Spleen (tissue), 11 donors: ENCODE data around the gene MMP17. TPM values are rescaled to one million over a fixed set of nuclear protein-coding genes. Genes with fewer than 3 reads are reported as not detected.
A peak's percentile ranks its signal among the peaks of the same experiment; 100 is the strongest.

Experiments used
- DNase-seq: peaks from one replicate; pipeline ENCODE4 v3.0.0-alpha.2; 2020
- H3K27ac ChIP-seq, 8 donors: fragments of 200-600 bp; sonication (generic) in 7 of 8; 1 replicate in 4 of 8; 2 replicates in 4 of 8; pipeline versions ENCODE4 v1.5.0 to v1.8.0; 2016 to 2021; ENCODE audit warnings: inconsistent platforms in 4 of 8, mild to moderate bottlenecking in 4 of 8, moderate library complexity in 1 of 8
- H3K27me3 ChIP-seq, 7 donors: fragments of 200-600 bp; sonication (generic) in 6 of 7; replicated peaks in 1 of 7; 1 replicate in 4 of 7; 2 replicates in 3 of 7; pipeline versions ENCODE4 v1.5.0 to v1.8.0; 2016 to 2021; ENCODE audit warnings: inconsistent platforms in 3 of 7, mild to moderate bottlenecking in 1 of 7
- H3K36me3 ChIP-seq, 6 donors: fragments of 200-600 bp; sonication (generic) in 5 of 6; 1 replicate in 4 of 6; 2 replicates in 2 of 6; pipeline versions ENCODE4 v1.5.0 to v1.8.0; 2016 to 2021; ENCODE audit warnings: inconsistent platforms in 2 of 6
- H3K4me1 ChIP-seq, 6 donors: fragments of 200-600 bp; sonication (generic) in 5 of 6; 1 replicate in 3 of 6; 2 replicates in 3 of 6; pipeline versions ENCODE4 v1.5.0 to v1.8.0; 2016 to 2021; ENCODE audit warnings: inconsistent platforms in 3 of 6
- H3K4me3 ChIP-seq, 8 donors: fragments of 200-600 bp; sonication (generic) in 7 of 8; 1 replicate in 4 of 8; 2 replicates in 4 of 8; pipeline versions ENCODE4 v1.5.0 to v1.8.0; 2016 to 2021; ENCODE audit warnings: inconsistent platforms in 4 of 8, mild to moderate bottlenecking in 4 of 8, moderate library complexity in 2 of 8
- H3K9me3 ChIP-seq, 8 donors: fragments of 200-600 bp; sonication (generic) in 7 of 8; 1 replicate in 4 of 8; 2 replicates in 4 of 8; pipeline versions ENCODE4 v1.5.0 to v1.8.0; 2016 to 2021; ENCODE audit warnings: inconsistent platforms in 4 of 8
- POLR2A ChIP-seq, 3 donors: fragments of 450-650 bp; IDR thresholded peaks; one replicate each; pipeline ENCODE4 v1.5.1; 2017; ENCODE audit warnings: antibody characterized with exemption in 3 of 3, mild to moderate bottlenecking in 1 of 3
- POLR2AphosphoS5 ChIP-seq, 3 donors: sonication (generic); formaldehyde crosslinking; IDR thresholded peaks; one replicate each; pipeline ENCODE4 v1.5.1; 2017; ENCODE audit warnings: antibody characterized with exemption in 3 of 3
- WGBS, 5 donors: extraction: QIAGEN DNeasy Blood & Tissue Kit in 3 of 5; methylation state at CpG; one replicate each; pipeline versions ENCODE4 v1.1.5 to v1.1.7; 2013 to 2018; 5-methylcytosine and 5-hydroxymethylcytosine counted together
- intact Hi-C: fragments of 100-400 bp; cut with DNase I; formaldehyde crosslinking; loops from one replicate; pipeline ENCODE4 v1.15.0; 2023; ENCODE audit warnings: low total_unique reads
- polyA plus RNA-seq, 3 donors: library from polyadenylated mRNA; stranded (reverse); fragments of 200-250 nt; gene quantifications; one replicate each; pipeline ENCODE4 v1.2.1, GENCODE V29; 2013
- total RNA-seq, 7 donors: library from RNA; depleted of rRNA in 3 of 7; stranded (reverse); fragments of >200 nt in 3 of 7; fragmentation: NEBNext Ultra II Directional in 4 of 7; extraction: Animal tissue kit (Norgen Biotek cat#: 25700) in 4 of 7; gene quantifications; one replicate each; pipeline versions ENCODE4 v1.1.0 to v1.2.1, GENCODE V29; 2016 to 2021
- TF ChIP-seq, protein P1 (sequence below), 11 experiments: fragments of 200-600 bp in 7 of 11; fragments of 450-650 bp in 4 of 11; sonication (generic) in 4 of 11; IDR thresholded peaks in 8 of 11; conservative IDR thresholded peaks in 3 of 11; 1 replicate in 7 of 11; 2 replicates in 4 of 11; pipeline versions ENCODE4 v1.4.0 to v1.8.0; 2016 to 2021; ENCODE audit warnings: antibody characterized with exemption in 11 of 11, inconsistent platforms in 4 of 11, mild to moderate bottlenecking in 1 of 11
- donor health status: healthy with polysubstance abuse.
- donor health status: DM: no; HTN: no; CAD: no; lungs with moderate emphysema.
- donor health status: DM: no; HTN: no; CAD: no.
- donor health status: Bipolar disorder and iron deficiency.
- donor health status: healthy.
- donor health status: DM: no; HTN: no; CAD: no.
- donor health status: DM: yes; HTN: yes; CAD: no.

The MMP17 gene
- total and polyA plus RNA-seq, 10 donors: 1.4 to 8.4 (median 3.5) TPM

DNA sequence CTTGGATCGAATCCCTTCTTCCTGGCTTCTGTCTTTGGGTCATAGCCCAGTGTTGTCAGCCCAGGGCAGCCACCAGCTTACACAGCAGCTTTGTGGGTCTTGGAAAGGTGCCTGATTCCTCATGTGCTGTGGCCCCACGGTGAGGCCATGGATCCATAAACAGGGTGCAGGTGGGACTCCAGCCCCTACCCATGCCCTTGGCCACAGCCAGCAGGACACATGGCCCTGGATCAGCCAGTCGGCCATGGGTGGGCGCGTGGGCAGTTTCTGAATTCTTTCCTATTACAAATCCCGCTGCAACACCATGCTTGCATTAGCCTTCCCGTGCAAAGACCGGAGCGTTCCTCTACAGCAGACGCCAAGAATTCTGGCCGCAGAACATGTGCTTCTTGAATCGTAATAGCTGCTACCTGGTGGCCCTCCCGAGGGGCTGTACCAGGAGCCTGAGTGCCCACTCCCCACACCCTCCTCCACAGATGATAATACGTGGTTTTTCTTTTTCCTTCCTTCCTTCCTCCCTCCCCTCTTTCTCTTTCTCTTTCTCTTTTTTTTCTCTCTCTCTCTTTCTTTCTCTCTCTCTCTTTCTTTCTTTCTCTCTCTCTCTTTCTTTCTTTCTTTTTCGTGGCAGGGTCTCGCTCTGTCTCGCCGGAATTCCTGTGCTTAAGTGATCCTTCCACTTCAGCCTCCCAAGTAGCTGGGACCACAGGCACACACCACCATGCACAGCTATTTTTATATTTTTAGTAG, 2.9 kb upstream of the MMP17 start:
- intact Hi-C loops: no loop called here
- H3K27ac ChIP-seq: no peak overlapping the region
- TF ChIP-seq, protein P1, sequence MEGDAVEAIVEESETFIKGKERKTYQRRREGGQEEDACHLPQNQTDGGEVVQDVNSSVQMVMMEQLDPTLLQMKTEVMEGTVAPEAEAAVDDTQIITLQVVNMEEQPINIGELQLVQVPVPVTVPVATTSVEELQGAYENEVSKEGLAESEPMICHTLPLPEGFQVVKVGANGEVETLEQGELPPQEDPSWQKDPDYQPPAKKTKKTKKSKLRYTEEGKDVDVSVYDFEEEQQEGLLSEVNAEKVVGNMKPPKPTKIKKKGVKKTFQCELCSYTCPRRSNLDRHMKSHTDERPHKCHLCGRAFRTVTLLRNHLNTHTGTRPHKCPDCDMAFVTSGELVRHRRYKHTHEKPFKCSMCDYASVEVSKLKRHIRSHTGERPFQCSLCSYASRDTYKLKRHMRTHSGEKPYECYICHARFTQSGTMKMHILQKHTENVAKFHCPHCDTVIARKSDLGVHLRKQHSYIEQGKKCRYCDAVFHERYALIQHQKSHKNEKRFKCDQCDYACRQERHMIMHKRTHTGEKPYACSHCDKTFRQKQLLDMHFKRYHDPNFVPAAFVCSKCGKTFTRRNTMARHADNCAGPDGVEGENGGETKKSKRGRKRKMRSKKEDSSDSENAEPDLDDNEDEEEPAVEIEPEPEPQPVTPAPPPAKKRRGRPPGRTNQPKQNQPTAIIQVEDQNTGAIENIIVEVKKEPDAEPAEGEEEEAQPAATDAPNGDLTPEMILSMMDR (IDR thresholded peaks at IDR 0.05 in 8 of 11, conservative IDR thresholded peaks at IDR 0.05 in 3 of 11): no peak
- TF ChIP-seq POLR2A (IDR thresholded peaks at IDR 0.05) (no peak), POLR2AphosphoS5 (IDR thresholded peaks at IDR 0.05) (no peak)
- 65 to 75% (median 68%) methylated on average over 17 to 18 of the region's 18 CpGs for WGBS, 5 donors
- no peaks in the 10 kb centered on the region for H3K9me3 ChIP-seq
- H3K4me3 ChIP-seq: no peak overlapping the region
- no peak for DNase-seq
- H3K4me1 ChIP-seq: peaks cover 13 to 48% (median 28%) of the 10 kb centered on the region in 6 donors
- H3K36me3 ChIP-seq: no peaks in the 10 kb centered on the region
- peaks cover 0 to 74% (median 40%) of the 10 kb centered on the region in 7 donors for H3K27me3 ChIP-seq

GRCh38 chr12:131826097-131826928, 1.9 kb upstream of the MMP17 start:
- intact Hi-C loops: no loop called here
- H3K9me3 ChIP-seq: no peaks in the 10 kb centered on the region
- TF ChIP-seq, protein P1 (IDR thresholded peaks at IDR 0.05 in 8 of 11, conservative IDR thresholded peaks at IDR 0.05 in 3 of 11): no peak
- no peak for TF ChIP-seq POLR2A (IDR thresholded peaks at IDR 0.05)
- TF ChIP-seq POLR2AphosphoS5 (IDR thresholded peaks at IDR 0.05): no peak
- H3K27me3 ChIP-seq: peaks cover 0 to 84% (median 47%) of the 10 kb centered on the region in 7 donors
- H3K4me1 ChIP-seq: peaks cover 23 to 56% (median 38%) of the 10 kb centered on the region in 6 donors
- no peak for DNase-seq
- 57 to 82% (median 72%) methylated on average over 19 to 23 of the region's 23 CpGs for WGBS, 5 donors
- H3K27ac ChIP-seq: no peak overlapping the region
- H3K4me3 ChIP-seq: no peak overlapping the region
- H3K36me3 ChIP-seq: no peaks in the 10 kb centered on the region

- Histone ChIP-seq H3K9me3 (no peaks in the 10 kb centered on the region), H3K27ac (no peak overlapping the region), H3K36me3 (no peaks in the 10 kb centered on the region), H3K4me1 (peaks cover 23 to 64% (median 43%) of the 10 kb centered on the region in 6 donors), H3K27me3 (peaks cover 0 to 94% (median 47%) of the 10 kb centered on the region in 7 donors), H3K4me3 (peak overlapping the region; percentile 30 to 72 (median 51))
- peak; percentile 87 for DNase-seq
- TF ChIP-seq, protein P1 (IDR thresholded peaks at IDR 0.05 in 8 of 11, conservative IDR thresholded peaks at IDR 0.05 in 3 of 11): no peak
- TF ChIP-seq POLR2A (IDR thresholded peaks at IDR 0.05) (no peak), POLR2AphosphoS5 (IDR thresholded peaks at IDR 0.05) (no peak)
- 0 to 3% (median 1%) methylated on average over 26 to 64 of the region's 64 CpGs for WGBS, 5 donors
- intact Hi-C loops: no loop called here
Observed at GRCh38 chr12:131828671-131829355, 620 bp downstream of the MMP17 start.
